ENCODE results near the gene MUC21. TPM values are rescaled to one million over a fixed set of nuclear protein-coding genes. Genes with fewer than 3 reads are reported as not detected.

MUC21 gene
- total RNA-seq, 3 donors from 2014 or later (not counting 1 experiment from before 2014, with no cell fraction given): not detected

GRCh38 chr6:31037682-31038081, 54.2 kb downstream of the MUC21 start:
- intact Hi-C loops (cut with micrococcal nuclease): no loop called here
- Histone ChIP-seq H3K27ac (ENCODE audit: low read length) (no peak overlapping the region), H3K4me1 (ENCODE audit: control insufficient read depth, insufficient read depth, low read length) (no peaks in the 10 kb centered on the region), H3K4me3 (ENCODE audit: low read length) (no peak overlapping the region), H3K9me3 (ENCODE audit: control insufficient read depth, insufficient read depth, low read length) (no peaks in the 10 kb centered on the region), H3K36me3 (ENCODE audit: control insufficient read depth, insufficient read depth, low read length) (no peaks in the 10 kb centered on the region), H3K27me3 (ENCODE audit: control insufficient read depth, insufficient read depth, low read length) (peaks cover 3% of the 10 kb centered on the region)
- Mint-ChIP-seq H3K27me3 (ENCODE audit: low read depth in 2 of 2) (peaks cover 13 to 17% of the 10 kb centered on the region in 2 donors), H3K4me1 (peaks cover 0 to under 1% of the 10 kb centered on the region in 2 donors), H3K4me3 (no peak overlapping the region), H3K36me3 (no peaks in the 10 kb centered on the region), H3K9me3 (no peaks in the 10 kb centered on the region), H3K27ac (no peak overlapping the region)
- ATAC-seq (no peak), DNase-seq (no peak)
- whole genome bisulfite sequencing (ENCODE audit: insufficient coverage): 46% methylated on average over 2 of the region's 3 CpGs
- TF ChIP-seq, protein P1, sequence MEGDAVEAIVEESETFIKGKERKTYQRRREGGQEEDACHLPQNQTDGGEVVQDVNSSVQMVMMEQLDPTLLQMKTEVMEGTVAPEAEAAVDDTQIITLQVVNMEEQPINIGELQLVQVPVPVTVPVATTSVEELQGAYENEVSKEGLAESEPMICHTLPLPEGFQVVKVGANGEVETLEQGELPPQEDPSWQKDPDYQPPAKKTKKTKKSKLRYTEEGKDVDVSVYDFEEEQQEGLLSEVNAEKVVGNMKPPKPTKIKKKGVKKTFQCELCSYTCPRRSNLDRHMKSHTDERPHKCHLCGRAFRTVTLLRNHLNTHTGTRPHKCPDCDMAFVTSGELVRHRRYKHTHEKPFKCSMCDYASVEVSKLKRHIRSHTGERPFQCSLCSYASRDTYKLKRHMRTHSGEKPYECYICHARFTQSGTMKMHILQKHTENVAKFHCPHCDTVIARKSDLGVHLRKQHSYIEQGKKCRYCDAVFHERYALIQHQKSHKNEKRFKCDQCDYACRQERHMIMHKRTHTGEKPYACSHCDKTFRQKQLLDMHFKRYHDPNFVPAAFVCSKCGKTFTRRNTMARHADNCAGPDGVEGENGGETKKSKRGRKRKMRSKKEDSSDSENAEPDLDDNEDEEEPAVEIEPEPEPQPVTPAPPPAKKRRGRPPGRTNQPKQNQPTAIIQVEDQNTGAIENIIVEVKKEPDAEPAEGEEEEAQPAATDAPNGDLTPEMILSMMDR (IDR thresholded peaks at IDR 0.05): no peak

DNA sequence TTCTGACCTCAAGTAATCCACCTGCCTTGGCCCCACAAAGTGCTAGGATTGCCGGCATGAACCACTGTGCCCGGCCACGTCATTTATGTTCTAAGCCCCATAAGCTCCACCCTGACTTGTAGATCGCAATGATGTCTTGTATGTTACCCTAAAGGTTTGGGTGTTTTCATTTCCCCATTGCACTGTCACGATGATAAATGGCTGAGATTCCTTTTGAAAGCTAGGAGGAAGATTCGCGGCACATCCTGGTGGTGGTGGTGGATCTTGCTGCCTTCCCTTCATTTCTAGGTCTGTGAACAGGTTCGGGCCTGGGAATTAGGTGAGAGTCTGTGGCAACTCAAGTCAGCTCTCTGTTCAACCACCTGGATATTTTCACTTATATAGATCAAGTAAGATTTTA, 55.0 kb downstream of the MUC21 start:
- no peaks in the 10 kb centered on the region for H3K36me3 Mint-ChIP-seq
- H3K4me3 Mint-ChIP-seq: no peak overlapping the region
- DNase-seq (no peak), ATAC-seq (no peak)
- Histone ChIP-seq H3K4me1 (ENCODE audit: control insufficient read depth, insufficient read depth, low read length) (no peaks in the 10 kb centered on the region), H3K27me3 (ENCODE audit: control insufficient read depth, insufficient read depth, low read length) (peaks cover 3% of the 10 kb centered on the region), H3K4me3 (ENCODE audit: low read length) (no peak overlapping the region), H3K36me3 (ENCODE audit: control insufficient read depth, insufficient read depth, low read length) (no peaks in the 10 kb centered on the region), H3K27ac (ENCODE audit: low read length) (no peak overlapping the region), H3K9me3 (ENCODE audit: control insufficient read depth, insufficient read depth, low read length) (no peaks in the 10 kb centered on the region)
- TF ChIP-seq, protein P1 (IDR thresholded peaks at IDR 0.05): no peak
- no peaks in the 10 kb centered on the region for H3K9me3 Mint-ChIP-seq
- intact Hi-C loops (cut with micrococcal nuclease): no loop called here
- no peak overlapping the region for H3K27ac Mint-ChIP-seq
- peaks cover 10 to 16% of the 10 kb centered on the region in 2 donors for H3K27me3 Mint-ChIP-seq (ENCODE audit: low read depth in 2 of 2)
- peaks cover 0 to 7% of the 10 kb centered on the region in 2 donors for H3K4me1 Mint-ChIP-seq
- WGBS (ENCODE audit: insufficient coverage): 93% methylated on average over 7 of the region's 8 CpGs

Other genes starting within 250 kb of the MUC21 start
- gene FLOT1, start 241.0 kb upstream of the MUC21 start, total RNA-seq: 100 to 1,000 TPM in 1 of 3 donors, 10 to 100 TPM in 2; 73.1 to 113 (median 94.2) TPM
- 100 to 1,000 TPM in 1 of 3 donors, 10 to 100 TPM in 2; 39.7 to 105 (median 66.5) TPM for gene IER3, start 239.2 kb upstream of the MUC21 start, total RNA-seq
- gene DDR1, start 99.2 kb upstream of the MUC21 start, total RNA-seq: 1 to 10 TPM; 2.6 to 7.4 (median 5.2) TPM
- gene GTF2H4, start 75.5 kb upstream of the MUC21 start, total RNA-seq: 10 to 100 TPM; 13.5 to 17.9 (median 15.7) TPM
- gene VARS2, start 69.5 kb upstream of the MUC21 start, total RNA-seq: 10 to 100 TPM; 16.9 to 36.7 (median 24.5) TPM
- not detected for gene SFTA2, start 51.5 kb upstream of the MUC21 start, total RNA-seq
- gene MUCL3, start 42.7 kb upstream of the MUC21 start, total RNA-seq: not detected
- gene MUC22, start 26.8 kb downstream of the MUC21 start, total RNA-seq: not detected
- gene C6orf15, start 128.9 kb downstream of the MUC21 start, total RNA-seq: not detected
- gene PSORS1C1, start 131.1 kb downstream of the MUC21 start, total RNA-seq: not detected
- not detected for gene CDSN, start 136.7 kb downstream of the MUC21 start, total RNA-seq
- not detected for gene PSORS1C2, start 155.3 kb downstream of the MUC21 start, total RNA-seq
- gene CCHCR1, start 174.1 kb downstream of the MUC21 start, total RNA-seq: 10 to 100 TPM; 13.0 to 20.7 (median 16.9) TPM
- gene TCF19, start 174.9 kb downstream of the MUC21 start, total RNA-seq: 10 to 100 TPM in 1 of 3 donors, 1 to 10 TPM in 2; 7.2 to 12.0 (median 9.2) TPM
- gene POU5F1, start 187.0 kb downstream of the MUC21 start, total RNA-seq: not detected